A673 (cell line): Measurements from ENCODE around the gene WNT11. TPM values are rescaled to one million over a fixed set of nuclear protein-coding genes. Genes with fewer than 3 reads are reported as not detected.

Experiments
- BruUV-seq: library from RNA; stranded (reverse); fragments of 400-500 nt; replicated peaks from 2 replicates; lab custom pipeline; 2021; lab: Mats Ljungman, UMichigan
- CTCF ChIA-PET: fragments of 300-600 bp; sonication (Branson Sonifier 250); formaldehyde crosslinking; loops from one replicate; lab custom pipeline; 2022; ENCODE audit warnings: antibody characterized with exemption; lab: Charles Lee
- POLR2A ChIA-PET: fragments of 300-600 bp; sonication (Branson Sonifier 250); formaldehyde crosslinking; loops from one replicate; lab custom pipeline; 2022; ENCODE audit warnings: antibody characterized with exemption; ENCODE audit not compliant: low non-redundant PET; lab: Charles Lee
- DNase-seq: peaks from one replicate; pipeline ENCODE4 v3.0.0-alpha.2; 2015; ENCODE audit warnings: low spot score
- H3K27ac ChIP-seq: fragments of 200-600 bp; sonication (generic); 2 replicates; pipeline ENCODE4 v1.5.1; 2016; ENCODE audit warnings: mixed run types, low read depth, mild to moderate bottlenecking, mixed read lengths, antibody characterized with exemption, low read length; ENCODE audit not compliant: poor library complexity, severe bottlenecking
- H3K27me3 ChIP-seq: fragments of 200-600 bp; sonication (generic); replicated peaks from 2 replicates; pipeline ENCODE4 v1.6.1; 2017; ENCODE audit warnings: mixed run types, low read depth, mild to moderate bottlenecking, mixed read lengths, antibody characterized with exemption, low read length; ENCODE audit not compliant: insufficient read depth, poor library complexity
- H3K36me3 ChIP-seq: fragments of 200-600 bp; sonication (generic); 2 replicates; pipeline ENCODE4 v1.6.1; 2016; ENCODE audit warnings: mixed run types, mild to moderate bottlenecking, mixed read lengths, antibody characterized with exemption, low read length; ENCODE audit not compliant: insufficient read depth, poor library complexity, severe bottlenecking
- H3K4me1 ChIP-seq: fragments of 200-600 bp; sonication (generic); 2 replicates; pipeline ENCODE4 v1.6.1; 2017; ENCODE audit warnings: mixed run types, mild to moderate bottlenecking, mixed read lengths, antibody characterized with exemption, low read length; ENCODE audit not compliant: insufficient read depth, poor library complexity, severe bottlenecking
- H3K4me3 ChIP-seq: fragments of 200-600 bp; sonication (generic); 2 replicates; pipeline ENCODE4 v1.5.1; 2016; ENCODE audit warnings: low read depth, mixed run types, mild to moderate bottlenecking, mixed read lengths, low read length; ENCODE audit not compliant: poor library complexity, severe bottlenecking
- H3K9me3 ChIP-seq: fragments of 200-600 bp; sonication (generic); 2 replicates; pipeline ENCODE4 v1.6.1; 2016; ENCODE audit warnings: mixed run types, low read depth, mild to moderate bottlenecking, mixed read lengths, antibody characterized with exemption, low read length; ENCODE audit not compliant: poor library complexity, severe bottlenecking
- EZH2 ChIP-seq: fragments of 200-600 bp; sonication (generic); IDR thresholded peaks from 2 replicates; pipeline ENCODE4 v1.6.1; 2017; ENCODE audit warnings: borderline replicate concordance, low read depth, mild to moderate bottlenecking, mixed read lengths, antibody characterized with exemption, low read length; ENCODE audit not compliant: poor library complexity, severe bottlenecking
- intact Hi-C: fragments of 100-400 bp; cut with micrococcal nuclease; formaldehyde crosslinking; loops from one replicate; pipeline ENCODE4 v1.10.0; 2022; ENCODE audit not compliant: unreplicated experiment
- total RNA-seq: library from RNA; stranded (reverse); gene quantifications from 2 replicates; pipeline ENCODE4 v1.2.3, GENCODE V29; 2021
- TF ChIP-seq, protein P1 (sequence below): fragments of 300-800, 200-600 bp; sonication (generic); conservative IDR thresholded peaks from 2 replicates; pipeline ENCODE4 v1.5.1; 2017; ENCODE audit warnings: low read depth, mild to moderate bottlenecking, antibody characterized with exemption, low read length, moderate library complexity, mixed read lengths

WNT11 gene
- total RNA-seq, 1 experiment from 2014 or later: 1.2 TPM

GRCh38 chr11:76164861-76165751, 41.2 kb downstream of the WNT11 start:
- Histone ChIP-seq H3K4me3 (no peak overlapping the region), H3K4me1 (peaks cover 4% of the 10 kb centered on the region), H3K9me3 (no peaks in the 10 kb centered on the region), H3K27me3 (no peaks in the 10 kb centered on the region), H3K36me3 (no peaks in the 10 kb centered on the region), H3K27ac (no peak overlapping the region)
- POLR2A ChIA-PET: no interaction called here
- DNase-seq: no peak
- BruUV-seq: no TSS peak
- intact Hi-C loops: no loop called here
- CTCF ChIA-PET: no interaction called here
- TF ChIP-seq, protein P1, sequence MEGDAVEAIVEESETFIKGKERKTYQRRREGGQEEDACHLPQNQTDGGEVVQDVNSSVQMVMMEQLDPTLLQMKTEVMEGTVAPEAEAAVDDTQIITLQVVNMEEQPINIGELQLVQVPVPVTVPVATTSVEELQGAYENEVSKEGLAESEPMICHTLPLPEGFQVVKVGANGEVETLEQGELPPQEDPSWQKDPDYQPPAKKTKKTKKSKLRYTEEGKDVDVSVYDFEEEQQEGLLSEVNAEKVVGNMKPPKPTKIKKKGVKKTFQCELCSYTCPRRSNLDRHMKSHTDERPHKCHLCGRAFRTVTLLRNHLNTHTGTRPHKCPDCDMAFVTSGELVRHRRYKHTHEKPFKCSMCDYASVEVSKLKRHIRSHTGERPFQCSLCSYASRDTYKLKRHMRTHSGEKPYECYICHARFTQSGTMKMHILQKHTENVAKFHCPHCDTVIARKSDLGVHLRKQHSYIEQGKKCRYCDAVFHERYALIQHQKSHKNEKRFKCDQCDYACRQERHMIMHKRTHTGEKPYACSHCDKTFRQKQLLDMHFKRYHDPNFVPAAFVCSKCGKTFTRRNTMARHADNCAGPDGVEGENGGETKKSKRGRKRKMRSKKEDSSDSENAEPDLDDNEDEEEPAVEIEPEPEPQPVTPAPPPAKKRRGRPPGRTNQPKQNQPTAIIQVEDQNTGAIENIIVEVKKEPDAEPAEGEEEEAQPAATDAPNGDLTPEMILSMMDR: no peak
- no peak for TF ChIP-seq EZH2

DNA sequence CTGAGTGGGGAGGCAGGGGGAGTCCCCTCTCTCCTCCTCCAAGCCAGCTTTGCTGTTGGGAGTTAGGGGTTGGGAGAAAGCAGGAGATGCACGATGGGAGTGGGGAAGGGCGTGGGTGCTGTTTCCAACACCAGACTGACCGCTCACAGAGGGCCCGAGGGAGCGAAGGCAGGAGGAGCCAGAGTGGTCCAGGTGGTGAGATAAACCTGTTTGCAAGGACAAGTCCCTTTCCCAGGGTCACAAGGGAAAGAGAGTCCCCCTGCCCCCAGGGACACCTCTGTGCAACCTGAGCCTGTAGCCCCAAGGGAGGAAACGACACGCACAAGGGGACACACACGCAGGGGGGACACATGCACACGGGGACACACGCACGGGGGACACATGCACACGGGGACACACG, 42.2 kb downstream of the WNT11 start:
- CTCF ChIA-PET: interaction anchor here (2.4 kb wide), 1 partner anchor 12 kb away, joined by 7 read pairs; no protein-coding TSS in a partner anchor

DNA sequence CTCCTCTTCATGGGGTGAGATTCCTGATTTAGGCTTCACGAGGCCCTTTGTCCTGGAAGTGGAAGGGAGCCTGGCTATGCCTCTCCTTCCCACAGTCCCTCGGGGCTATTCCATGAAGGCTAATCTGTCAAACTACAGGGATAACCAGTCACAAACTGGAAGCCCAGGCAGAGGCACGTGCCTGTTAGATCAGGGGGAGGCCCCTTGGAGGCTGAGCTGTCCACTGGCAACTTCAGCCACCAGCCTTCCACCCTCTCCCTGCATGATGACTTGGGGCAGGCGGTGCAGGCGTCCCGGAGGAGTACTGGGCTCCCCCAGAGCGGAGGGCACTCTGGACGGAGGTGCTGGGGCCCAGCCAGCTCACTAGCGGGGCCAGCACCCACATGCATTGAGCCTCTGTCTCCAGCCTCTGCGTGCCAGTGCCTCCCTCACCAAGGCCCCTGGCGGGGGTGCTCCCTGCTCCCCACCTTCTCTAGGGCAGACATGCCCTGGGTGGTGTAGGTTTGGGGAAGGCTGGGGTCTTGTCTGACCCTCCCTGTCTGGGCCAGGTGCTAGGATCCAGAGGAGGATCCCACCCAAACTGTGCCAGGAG, 42.9 kb downstream of the WNT11 start:
- Histone ChIP-seq H3K27me3 (no peaks in the 10 kb centered on the region), H3K4me1 (peaks cover 4% of the 10 kb centered on the region), H3K36me3 (no peaks in the 10 kb centered on the region), H3K4me3 (no peak overlapping the region), H3K9me3 (no peaks in the 10 kb centered on the region), H3K27ac (no peak overlapping the region)
- no TSS peak for BruUV-seq
- CTCF ChIA-PET: interaction anchor here (2.4 kb wide), 1 partner anchor 11 kb away, joined by 7 read pairs; no protein-coding TSS in a partner anchor
- TF ChIP-seq EZH2: no peak
- TF ChIP-seq, protein P1: no peak
- intact Hi-C loops: no loop called here
- DNase-seq: no peak
- POLR2A ChIA-PET: no interaction called here

More for the DNA sequence above, 42.2 kb downstream of the WNT11 start:
- no peaks in the 10 kb centered on the region for H3K27me3 ChIP-seq
- H3K4me3 ChIP-seq: no peak overlapping the region
- no peak for DNase-seq
- H3K36me3 ChIP-seq: no peaks in the 10 kb centered on the region
- POLR2A ChIA-PET: no interaction called here
- H3K9me3 ChIP-seq: no peaks in the 10 kb centered on the region
- intact Hi-C loops: no loop called here
- TF ChIP-seq, protein P1: no peak
- no peak for TF ChIP-seq EZH2
- peaks cover 4% of the 10 kb centered on the region for H3K4me1 ChIP-seq
- BruUV-seq: no TSS peak
- H3K27ac ChIP-seq: no peak overlapping the region
